Measurements from ENCODE around the gene ERFL.

ERFL gene

DNA sequence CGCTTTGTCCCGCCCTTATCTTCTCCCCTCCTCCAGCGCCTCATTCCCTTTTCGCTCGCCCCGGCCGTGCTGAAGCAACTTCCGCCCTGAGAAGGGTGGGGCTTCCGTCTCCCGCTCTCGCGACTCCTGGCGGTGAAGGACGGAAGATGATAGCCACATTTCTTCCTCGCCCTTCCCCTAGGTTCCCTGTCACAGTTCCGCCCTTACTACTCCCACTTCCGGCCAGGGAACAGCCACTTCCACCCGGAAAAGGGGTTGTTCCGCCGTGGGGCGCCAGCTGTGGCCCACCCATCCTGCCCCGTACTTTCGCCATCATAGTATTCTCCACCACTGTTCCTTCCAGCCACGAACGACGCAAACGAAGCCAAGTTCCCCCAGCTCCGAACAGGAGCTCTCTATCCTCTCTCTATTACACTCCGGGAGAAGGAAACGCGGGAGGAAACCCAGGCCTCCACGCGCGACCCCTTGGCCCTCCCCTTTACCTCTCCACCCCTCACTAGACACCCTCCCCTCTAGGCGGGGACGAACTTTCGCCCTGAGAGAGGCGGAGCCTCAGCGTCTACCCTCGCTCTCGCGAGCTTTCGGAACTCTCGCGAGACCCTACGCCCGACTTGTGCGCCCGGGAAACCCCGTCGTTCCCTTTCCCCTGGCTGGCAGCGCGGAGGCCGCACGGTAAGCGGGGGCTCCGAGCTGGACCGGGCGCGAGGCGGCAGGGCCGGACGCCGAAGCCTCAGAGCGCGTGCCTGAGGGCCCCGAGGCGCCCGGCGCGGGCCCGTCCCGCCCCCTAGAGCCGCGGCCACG lies 68.4 kb downstream of the ERFL start, which contains the start of gene RPS19:
RPS19 (plus strand) TSS at position 638 of the 801 bp plus-strand sequence. CDS start 520 bp downstream, outside the sequence.
- DNase-seq (ENCODE audit: low spot score), result peak; percentile 99

DNA sequence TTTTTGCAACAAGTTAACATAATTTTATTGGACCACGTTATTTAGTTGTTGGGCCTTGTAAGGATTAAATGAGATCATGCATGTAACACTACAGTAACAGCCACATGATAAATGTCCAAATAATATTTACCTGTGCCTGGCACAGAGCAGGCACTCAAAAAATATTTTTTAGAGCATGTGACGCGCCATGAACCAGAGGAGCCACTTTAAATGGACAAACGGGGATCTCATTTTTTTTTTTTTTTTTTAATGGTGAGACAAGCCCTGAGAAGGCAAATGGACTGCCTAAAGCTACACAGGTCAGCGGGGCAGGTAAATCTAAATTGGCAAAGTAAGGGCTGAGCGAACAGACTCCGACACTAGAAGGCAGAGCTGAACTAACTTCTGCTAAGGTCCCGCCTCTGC lies 69.0 kb downstream of the ERFL start:
- DNase-seq (ENCODE audit: low spot score), result no peak

Measured in activated CD4-positive, alpha-beta T cell treated with anti-CD3 and anti-CD28 coated beads, Interleukin-2, Interleukin-4, amounts not matched to agents 100 ng/mL and 50 ng/mL, durations not matched to agents 16 hours and 8 hours (primary cell).